Measurements from ENCODE around the gene AARS2.
"Not testable (repeated sequence)": the region's sequence is repeated elsewhere in the genome, so short reads cannot be mapped to it uniquely, and the experiment has no call there.

AARS2 gene

GRCh38 chr6:44339763-44340625, 26.8 kb upstream of the AARS2 start:
- H3K4me3 ChIP-seq (ENCODE audit: low read length) = no peak overlapping the region
- TF ChIP-seq ZNF274 (IDR thresholded peaks at IDR 0.05; ENCODE audit: low read depth, low read length) = no peak

DNA sequence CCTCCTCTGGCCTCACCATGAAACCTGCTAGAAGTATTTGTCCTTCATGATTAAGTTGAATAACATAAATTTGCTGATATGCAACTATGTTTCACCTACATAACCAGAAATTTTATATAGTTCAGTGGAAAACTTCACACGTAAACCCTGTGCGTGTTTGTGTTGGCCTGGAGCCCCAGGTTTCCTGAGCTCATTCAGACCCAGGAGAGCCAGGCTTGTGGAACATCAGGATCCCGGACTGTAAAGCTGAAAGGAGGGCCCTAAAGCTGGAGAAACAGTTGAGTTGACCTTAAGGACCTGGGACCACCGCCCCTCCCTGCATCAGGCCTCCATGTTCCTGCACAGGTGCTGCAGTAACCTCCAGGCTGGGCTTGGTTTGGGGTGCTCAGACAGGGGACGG, 26.2 kb upstream of the AARS2 start:
- no peak for TF ChIP-seq ZNF274 (IDR thresholded peaks at IDR 0.05; ENCODE audit: low read depth, low read length)

GRCh38 chr6:44338228-44339122, 25.3 kb upstream of the AARS2 start:
- no peak for TF ChIP-seq ZNF274 (IDR thresholded peaks at IDR 0.05; ENCODE audit: low read depth, low read length)
- H3K4me3 ChIP-seq (ENCODE audit: low read length) = no peak overlapping the region

More for the DNA sequence above, 26.2 kb upstream of the AARS2 start:
- no peak overlapping the region for H3K4me3 ChIP-seq (ENCODE audit: low read length)

GRCh38 chr6:44335631-44336030, 22.5 kb upstream of the AARS2 start:
- no peak for TF ChIP-seq ZNF274 (IDR thresholded peaks at IDR 0.05; ENCODE audit: low read depth, low read length)
- no peak overlapping the region for H3K4me3 ChIP-seq (ENCODE audit: low read length)

GRCh38 chr6:44333942-44334341, 20.8 kb upstream of the AARS2 start:
- H3K4me3 ChIP-seq (ENCODE audit: low read length) = no peak overlapping the region
- no peak for TF ChIP-seq ZNF274 (IDR thresholded peaks at IDR 0.05; ENCODE audit: low read depth, low read length)

DNA sequence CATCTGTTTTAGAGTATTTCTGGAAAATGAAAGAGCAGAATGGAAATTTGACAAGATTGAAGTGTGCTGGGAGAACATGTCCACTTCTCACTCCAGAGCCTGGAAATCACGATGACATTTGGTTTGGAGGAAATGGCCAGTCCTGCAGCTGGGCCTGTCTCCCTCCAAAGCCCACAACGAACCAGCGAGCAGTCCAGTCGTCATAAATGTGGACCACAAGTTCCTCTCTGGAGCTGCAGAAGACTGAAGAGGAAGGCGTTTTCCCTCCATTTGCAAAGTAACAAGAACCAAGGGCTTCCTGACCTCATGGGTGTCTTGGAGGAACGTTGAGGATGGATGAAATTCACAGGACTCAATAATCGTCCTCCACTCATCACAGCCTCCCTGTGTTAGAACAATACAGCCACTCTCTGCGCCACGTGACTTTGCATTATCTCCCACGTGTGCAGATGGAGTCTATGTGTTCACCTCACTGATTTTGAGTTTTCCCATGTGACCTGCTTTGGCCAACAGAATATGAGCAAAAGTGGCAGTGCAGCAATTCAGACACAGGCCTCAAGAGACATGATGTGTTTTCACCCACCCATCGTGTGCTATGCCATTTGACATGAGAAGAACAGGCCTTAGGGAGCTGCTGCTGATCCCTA, 20.2 kb upstream of the AARS2 start:
- H3K4me3 ChIP-seq (ENCODE audit: low read length) = no peak overlapping the region
- no peak for TF ChIP-seq ZNF274 (IDR thresholded peaks at IDR 0.05; ENCODE audit: low read depth, low read length)

GRCh38 chr6:44332585-44332984, 19.4 kb upstream of the AARS2 start:
- no peak overlapping the region for H3K4me3 ChIP-seq (ENCODE audit: low read length)
- no peak for TF ChIP-seq ZNF274 (IDR thresholded peaks at IDR 0.05; ENCODE audit: low read depth, low read length)

GRCh38 chr6:44329858-44330257, 16.7 kb upstream of the AARS2 start:
- H3K4me3 ChIP-seq (ENCODE audit: low read length) = no peak overlapping the region
- TF ChIP-seq ZNF274 (IDR thresholded peaks at IDR 0.05; ENCODE audit: low read depth, low read length) = no peak

DNA sequence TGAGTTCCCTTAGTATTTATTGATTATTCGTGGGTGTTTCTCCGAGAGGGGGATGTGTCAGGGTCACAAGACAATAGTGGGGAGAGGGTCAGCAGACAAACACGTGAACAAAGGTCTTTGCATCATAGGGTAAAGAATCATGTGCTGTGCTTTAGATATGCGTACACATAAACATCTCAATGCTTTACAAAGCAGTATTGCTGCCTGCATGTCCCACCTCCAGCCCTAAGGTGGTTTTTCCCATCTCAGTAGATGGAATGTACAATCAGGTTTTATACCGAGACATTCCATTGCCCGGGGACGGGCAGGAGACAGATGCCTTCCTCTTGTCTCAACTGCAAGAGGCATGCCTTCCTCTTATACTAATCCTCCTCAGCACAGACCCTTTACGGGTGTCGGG, 15.1 kb upstream of the AARS2 start:
- not testable (repeated sequence) for H3K4me3 ChIP-seq (ENCODE audit: low read length)

DNA sequence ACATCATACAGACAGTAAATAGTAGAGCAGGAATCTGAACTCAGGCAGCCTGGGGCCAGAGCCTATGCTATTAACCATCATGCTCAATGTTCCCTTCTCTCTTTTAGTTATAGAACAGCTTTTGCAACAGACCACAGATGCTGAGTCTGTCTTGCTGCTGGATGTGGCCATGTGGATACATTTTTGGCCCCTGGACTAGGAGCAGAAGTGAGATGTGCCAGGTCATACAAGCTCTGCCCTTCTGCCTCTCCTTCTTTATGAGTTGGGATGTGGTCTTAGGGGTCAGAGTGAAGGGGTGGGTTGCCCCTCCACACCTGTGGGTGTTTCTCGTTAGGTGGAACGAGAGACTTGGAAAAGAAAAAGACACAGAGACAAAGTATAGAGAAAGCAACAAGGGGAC, 14.6 kb upstream of the AARS2 start:
- no peak overlapping the region for H3K4me3 ChIP-seq (ENCODE audit: low read length)
- no peak for TF ChIP-seq ZNF274 (IDR thresholded peaks at IDR 0.05; ENCODE audit: low read depth, low read length)

DNA sequence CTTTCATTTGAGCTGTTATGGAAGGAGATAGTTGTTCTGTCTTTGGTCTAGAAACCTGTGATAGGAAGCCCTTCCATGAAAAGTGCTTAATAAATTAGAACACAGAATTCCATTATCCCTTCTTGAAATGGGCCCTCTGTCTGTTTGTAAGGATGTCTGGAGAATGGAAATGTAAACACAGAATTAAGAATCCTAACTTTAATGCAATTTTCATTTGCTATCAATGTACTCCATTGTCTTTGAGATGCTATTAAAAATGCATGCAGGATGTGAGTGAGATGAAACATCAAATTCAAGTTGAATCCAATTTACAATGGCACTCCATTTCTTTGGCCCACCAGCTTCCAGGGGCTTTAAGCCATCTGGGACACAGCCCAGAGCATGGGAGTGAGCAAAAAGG, 13.9 kb upstream of the AARS2 start:
- TF ChIP-seq ZNF274 (IDR thresholded peaks at IDR 0.05; ENCODE audit: low read depth, low read length) = no peak
- H3K4me3 ChIP-seq (ENCODE audit: low read length) = no peak overlapping the region

DNA sequence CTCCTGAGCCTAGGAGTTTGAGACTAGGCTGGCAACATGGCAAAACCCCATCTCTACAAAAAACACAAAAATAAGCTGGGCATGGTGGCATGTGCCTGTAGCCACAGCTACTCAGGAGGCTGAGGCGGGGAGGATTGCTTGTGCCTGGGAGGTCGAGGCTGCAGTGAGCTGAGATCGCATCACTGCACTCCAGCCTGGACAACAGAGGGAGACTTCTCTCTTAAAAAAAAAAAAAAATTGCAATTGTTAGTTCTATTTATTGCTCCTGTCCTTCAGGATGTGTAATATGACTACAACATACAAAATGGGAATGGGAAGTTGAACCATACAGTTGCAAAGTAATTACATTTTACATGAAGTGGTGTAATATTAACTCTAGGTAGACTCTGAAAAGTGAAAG, 8.1 kb upstream of the AARS2 start:
- H3K4me3 ChIP-seq (ENCODE audit: low read length) = no peak overlapping the region
- TF ChIP-seq ZNF274 (IDR thresholded peaks at IDR 0.05; ENCODE audit: low read depth, low read length) = no peak

- not testable (repeated sequence) for H3K4me3 ChIP-seq (ENCODE audit: low read length)
Observed at GRCh38 chr6:44317136-44317631, 4.0 kb upstream of the AARS2 start.

- TF ChIP-seq ZNF274 (IDR thresholded peaks at IDR 0.05; ENCODE audit: low read depth, low read length) = no peak
- H3K4me3 ChIP-seq (ENCODE audit: low read length) = no peak overlapping the region
Observed at GRCh38 chr6:44316481-44316880, 3.3 kb upstream of the AARS2 start.

All from GM08714 (cell line).